HEK293 (cell line): ENCODE measurements around the gene CHCHD5.

Source experiments
- CTCF ChIA-PET: fragments of 350-600 bp; formaldehyde crosslinking; extraction: SDS; loops from one replicate; lab custom pipeline; 2021; ENCODE audit warnings: antibody characterized with exemption; lab: Yijun Ruan, JAX
- POLR2A ChIA-PET: fragments of 300-600 bp; formaldehyde crosslinking; extraction: SDS; loops from one replicate; lab custom pipeline; 2020; ENCODE audit warnings: antibody characterized with exemption, inconsistent platforms; lab: Yijun Ruan, JAX
- H3K27ac ChIP-seq: fragments of 200-500 bp; sonication (Bioruptor generic); 2 replicates; pipeline ENCODE4 v1.5.1; 2014; ENCODE audit warnings: low read depth, low read length, control low read depth, inconsistent platforms; ENCODE audit errors: extremely low read depth
- H3K36me3 ChIP-seq, 2 experiments: fragments of 200-500 bp in 1 of 2; sonication (Bioruptor generic) in 1 of 2; 1 replicate in 1 of 2; 2 replicates in 1 of 2; pipeline ENCODE4 v1.5.1; 2014 to 2017; ENCODE audit warnings: inconsistent platforms in 2 of 2, low read length in 2 of 2; ENCODE audit not compliant: control insufficient read depth in 2 of 2, insufficient read depth in 1 of 2
- H3K4me1 ChIP-seq: fragments of 200-500 bp; sonication (Bioruptor generic); 2 replicates; pipeline ENCODE4 v1.5.1; 2014; ENCODE audit warnings: mild to moderate bottlenecking, low read length, inconsistent platforms; ENCODE audit not compliant: control insufficient read depth, insufficient read depth
- H3K4me3 ChIP-seq: 2 replicates; pipeline ENCODE4 v1.5.1; 2011; ENCODE audit warnings: low read depth, mild to moderate bottlenecking, control low read depth, low read length, moderate library complexity
- H3K9me3 ChIP-seq: fragments of 200-500 bp; sonication (Bioruptor generic); 2 replicates; pipeline ENCODE4 v1.5.1; 2014; ENCODE audit warnings: low read depth, low read length, inconsistent platforms; ENCODE audit not compliant: control insufficient read depth, insufficient read depth
- EGR2 ChIP-seq: fragments of 450-650 bp; formaldehyde crosslinking; IDR thresholded peaks from 2 replicates; pipeline ENCODE4 v1.5.1; 2016; ENCODE audit warnings: low read depth, missing biosample characterization, missing genetic modification characterization
- GFI1B ChIP-seq: fragments of 450-650 bp; formaldehyde crosslinking; IDR thresholded peaks from 2 replicates; pipeline ENCODE4 v1.5.1; 2016; ENCODE audit warnings: missing biosample characterization, missing genetic modification characterization
- GLI2 ChIP-seq: fragments of 450-650 bp; formaldehyde crosslinking; IDR thresholded peaks from 2 replicates; pipeline ENCODE4; 2017; ENCODE audit warnings: missing biosample characterization, missing genetic modification characterization, low read depth, borderline replicate concordance
- HOXA7 ChIP-seq: sonication (generic); formaldehyde crosslinking; IDR thresholded peaks from 2 replicates; pipeline ENCODE4 v1.8.1; 2022; ENCODE audit warnings: missing genetic modification reagents, borderline replicate concordance
- PRDM1 ChIP-seq: fragments of 450-650 bp; formaldehyde crosslinking; IDR thresholded peaks from 2 replicates; pipeline ENCODE4; 2016; ENCODE audit warnings: missing biosample characterization, missing genetic modification characterization
- RBAK ChIP-seq: fragments of 450-650 bp; formaldehyde crosslinking; IDR thresholded peaks from 2 replicates; pipeline ENCODE4 v1.5.1; 2016; ENCODE audit warnings: missing biosample characterization, missing genetic modification characterization
- SALL2 ChIP-seq: fragments of 450-650 bp; formaldehyde crosslinking; IDR thresholded peaks from 2 replicates; pipeline ENCODE4 v1.5.0; 2017; ENCODE audit warnings: missing biosample characterization, mild to moderate bottlenecking, missing genetic modification characterization, borderline replicate concordance
- SCRT2 ChIP-seq: fragments of 450-650 bp; formaldehyde crosslinking; IDR thresholded peaks from 2 replicates; pipeline ENCODE4 v1.5.1; 2016; ENCODE audit warnings: missing biosample characterization, missing genetic modification characterization
- TRIM28 ChIP-seq: IDR thresholded peaks from 2 replicates; pipeline ENCODE4 v1.6.1; 2011; ENCODE audit warnings: low read length, control low read depth, borderline replicate concordance
- ZBTB8A ChIP-seq: fragments of 450-650 bp; formaldehyde crosslinking; IDR thresholded peaks from 2 replicates; pipeline ENCODE4 v1.5.1; 2016; ENCODE audit warnings: missing biosample characterization, missing genetic modification characterization
- ZFP69B ChIP-seq: fragments of 450-650 bp; formaldehyde crosslinking; IDR thresholded peaks from 2 replicates; pipeline ENCODE4 v1.5.1; 2016; ENCODE audit warnings: missing biosample characterization, missing genetic modification characterization
- ZNF121 ChIP-seq: fragments of 450-650 bp; formaldehyde crosslinking; IDR thresholded peaks from 2 replicates; pipeline ENCODE4 v1.5.1; 2016; ENCODE audit warnings: missing biosample characterization, missing genetic modification characterization
- ZNF324 ChIP-seq: fragments of 450-650 bp; formaldehyde crosslinking; IDR thresholded peaks from 2 replicates; pipeline ENCODE4 v1.5.1; 2016; ENCODE audit warnings: missing biosample characterization, missing genetic modification characterization
- ZNF473 ChIP-seq: fragments of 450-650 bp; formaldehyde crosslinking; IDR thresholded peaks from 2 replicates; pipeline ENCODE4 v1.5.1; 2017; ENCODE audit warnings: missing biosample characterization, missing genetic modification characterization
- ZNF514 ChIP-seq: fragments of 450-650 bp; formaldehyde crosslinking; IDR thresholded peaks from 2 replicates; pipeline ENCODE4 v1.5.1; 2016; ENCODE audit warnings: missing biosample characterization, missing genetic modification characterization
- ZNF529 ChIP-seq: fragments of 450-650 bp; formaldehyde crosslinking; IDR thresholded peaks from 2 replicates; pipeline ENCODE4 v1.5.1; 2017; ENCODE audit warnings: missing genetic modification characterization, missing biosample characterization; ENCODE audit not compliant: insufficient replicate concordance
- ZNF654 ChIP-seq: fragments of 450-650 bp; formaldehyde crosslinking; IDR thresholded peaks from 2 replicates; pipeline ENCODE4 v1.5.1; 2016; ENCODE audit warnings: low read depth, missing biosample characterization, missing genetic modification characterization
- ZNF658 ChIP-seq: fragments of 450-650 bp; formaldehyde crosslinking; IDR thresholded peaks from 2 replicates; pipeline ENCODE4; 2016; ENCODE audit warnings: missing biosample characterization, missing genetic modification characterization
- ZNF664 ChIP-seq: fragments of 450-650 bp; formaldehyde crosslinking; IDR thresholded peaks from 2 replicates; pipeline ENCODE4 v1.5.1; 2016; ENCODE audit warnings: missing biosample characterization, missing genetic modification characterization
- TF ChIP-seq, protein P1 (sequence below): fragments of 450-650 bp; formaldehyde crosslinking; IDR thresholded peaks from 2 replicates; pipeline ENCODE4 v1.5.1; 2017; ENCODE audit warnings: missing biosample characterization, missing genetic modification characterization
- TF ChIP-seq, protein P2 (sequence below): fragments of 450-650 bp; formaldehyde crosslinking; IDR thresholded peaks from 2 replicates; pipeline ENCODE4 v1.5.1; 2016; ENCODE audit warnings: missing biosample characterization, missing genetic modification characterization
- TF ChIP-seq, protein P3 (sequence below): fragments of 450-650 bp; formaldehyde crosslinking; IDR thresholded peaks from 2 replicates; pipeline ENCODE4; 2016; ENCODE audit warnings: missing biosample characterization, missing genetic modification characterization

Gene CHCHD5

DNA sequence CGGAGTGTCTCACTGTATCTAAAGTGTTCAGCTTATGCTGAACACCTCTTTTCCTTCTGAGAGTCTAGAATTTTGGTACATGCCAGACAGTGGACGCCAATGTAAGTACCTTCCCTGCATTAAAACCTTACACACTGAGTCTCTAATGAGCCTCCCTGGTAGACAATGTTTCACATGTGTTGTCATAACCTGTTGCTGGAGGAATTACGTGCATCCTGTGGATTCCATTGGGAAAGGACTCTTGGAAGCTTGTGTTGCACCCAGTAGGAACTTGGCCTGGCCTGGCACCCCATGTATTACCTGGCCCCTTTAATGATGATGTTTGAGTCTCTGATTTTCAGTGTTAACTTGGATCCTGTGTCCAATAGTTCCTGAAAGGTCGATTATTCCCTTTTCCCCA lies 20.5 kb downstream of the CHCHD5 start (continued):
- TF ChIP-seq ZFP69B (tag by site-specific recombination) (no peak), SCRT2 (tag by site-specific recombination) (peak; percentile 69), PRDM1 (tag by site-specific recombination) (no peak), RBAK (tag by site-specific recombination) (no peak)

DNA sequence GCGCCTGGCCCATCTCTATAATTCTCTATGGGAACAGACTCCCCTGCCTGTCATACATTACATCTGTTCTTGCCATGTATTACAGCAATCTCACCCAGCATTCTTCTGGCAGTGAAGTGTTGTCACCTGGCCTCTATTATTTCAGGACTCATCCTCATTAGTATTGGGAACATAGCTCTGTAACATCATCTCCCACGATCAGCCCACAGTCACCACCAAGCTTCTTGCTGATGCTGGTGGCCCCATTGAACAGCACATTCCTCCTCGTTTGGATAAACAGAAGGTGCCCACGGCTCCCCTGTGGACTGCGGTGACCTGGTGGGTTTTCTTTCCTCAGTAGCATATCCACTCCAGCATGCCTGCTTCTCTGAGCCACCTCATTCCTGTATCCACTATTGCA lies 21.5 kb downstream of the CHCHD5 start:
- Histone ChIP-seq H3K27ac (no peak overlapping the region), H3K4me1 (no peaks in the 10 kb centered on the region), H3K36me3 (no peaks in the 10 kb centered on the region), H3K9me3 (no peaks in the 10 kb centered on the region), H3K4me3 (no peak overlapping the region)
- no peak for TF ChIP-seq HOXA7 (CRISPR knock-in tag)
- TF ChIP-seq, protein P1, sequence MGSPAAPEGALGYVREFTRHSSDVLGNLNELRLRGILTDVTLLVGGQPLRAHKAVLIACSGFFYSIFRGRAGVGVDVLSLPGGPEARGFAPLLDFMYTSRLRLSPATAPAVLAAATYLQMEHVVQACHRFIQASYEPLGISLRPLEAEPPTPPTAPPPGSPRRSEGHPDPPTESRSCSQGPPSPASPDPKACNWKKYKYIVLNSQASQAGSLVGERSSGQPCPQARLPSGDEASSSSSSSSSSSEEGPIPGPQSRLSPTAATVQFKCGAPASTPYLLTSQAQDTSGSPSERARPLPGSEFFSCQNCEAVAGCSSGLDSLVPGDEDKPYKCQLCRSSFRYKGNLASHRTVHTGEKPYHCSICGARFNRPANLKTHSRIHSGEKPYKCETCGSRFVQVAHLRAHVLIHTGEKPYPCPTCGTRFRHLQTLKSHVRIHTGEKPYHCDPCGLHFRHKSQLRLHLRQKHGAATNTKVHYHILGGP (tag by site-specific recombination), result no peak
- TF ChIP-seq GFI1B (tag by site-specific recombination), result no peak
- no peak for TF ChIP-seq ZBTB8A (tag by site-specific recombination)
- TF ChIP-seq, protein P2, sequence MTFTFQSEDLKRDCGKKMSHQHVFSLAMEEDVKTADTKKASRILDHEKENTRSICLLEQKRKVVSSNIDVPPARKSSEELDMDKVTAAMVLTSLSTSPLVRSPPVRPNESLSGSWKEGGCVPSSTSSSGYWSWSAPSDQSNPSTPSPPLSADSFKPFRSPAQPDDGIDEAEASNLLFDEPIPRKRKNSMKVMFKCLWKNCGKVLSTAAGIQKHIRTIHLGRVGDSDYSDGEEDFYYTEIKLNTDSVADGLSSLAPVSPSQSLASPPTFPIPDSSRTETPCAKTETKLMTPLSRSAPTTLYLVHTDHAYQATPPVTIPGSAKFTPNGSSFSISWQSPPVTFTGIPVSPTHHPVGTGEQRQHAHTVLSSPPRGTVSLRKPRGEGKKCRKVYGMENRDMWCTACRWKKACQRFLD (tag by site-specific recombination), result no peak
- no peak for TF ChIP-seq ZNF529 (tag by site-specific recombination)
- peak; percentile 27; the same call in 1 of the 2 replicates for TF ChIP-seq EGR2 (tag by site-specific recombination)
- ChIA-PET CTCF (interaction anchor here (0.6 to 2.0 kb wide), 2 partner anchors 8 to 121 kb away, joined by 3 to 11 read pairs; no protein-coding TSS in a partner anchor), POLR2A (no interaction called here)

DNA sequence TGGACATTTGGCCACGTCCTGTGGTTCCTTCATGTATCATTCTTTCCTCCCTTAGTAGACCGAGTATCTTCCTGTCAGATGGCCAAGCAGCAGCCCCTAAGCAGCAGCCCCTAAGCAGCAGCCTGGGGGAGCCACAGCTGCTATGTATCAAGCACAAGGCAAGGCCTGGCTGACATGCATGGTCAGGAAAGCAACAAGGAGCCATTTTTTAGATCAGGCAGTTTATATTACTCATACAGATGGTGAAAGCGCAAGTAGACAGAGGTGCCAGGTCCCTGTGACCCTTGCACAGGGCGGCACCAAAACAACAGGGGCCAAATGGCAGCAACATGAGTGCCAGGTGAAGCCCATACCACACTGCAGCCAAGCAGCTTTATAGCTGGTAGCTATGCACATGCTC lies 22.1 kb downstream of the CHCHD5 start:
- TF ChIP-seq ZNF473 (tag by site-specific recombination) (no peak), GLI2 (tag by site-specific recombination) (no peak), SALL2 (tag by site-specific recombination) (no peak), TRIM28 (no peak), ZNF514 (tag by site-specific recombination) (no peak), ZNF121 (tag by site-specific recombination) (no peak), ZNF658 (tag by site-specific recombination) (no peak), ZNF324 (no peak), ZNF654 (tag by site-specific recombination) (no peak), ZNF664 (tag by site-specific recombination) (no peak)
- TF ChIP-seq, protein P3, sequence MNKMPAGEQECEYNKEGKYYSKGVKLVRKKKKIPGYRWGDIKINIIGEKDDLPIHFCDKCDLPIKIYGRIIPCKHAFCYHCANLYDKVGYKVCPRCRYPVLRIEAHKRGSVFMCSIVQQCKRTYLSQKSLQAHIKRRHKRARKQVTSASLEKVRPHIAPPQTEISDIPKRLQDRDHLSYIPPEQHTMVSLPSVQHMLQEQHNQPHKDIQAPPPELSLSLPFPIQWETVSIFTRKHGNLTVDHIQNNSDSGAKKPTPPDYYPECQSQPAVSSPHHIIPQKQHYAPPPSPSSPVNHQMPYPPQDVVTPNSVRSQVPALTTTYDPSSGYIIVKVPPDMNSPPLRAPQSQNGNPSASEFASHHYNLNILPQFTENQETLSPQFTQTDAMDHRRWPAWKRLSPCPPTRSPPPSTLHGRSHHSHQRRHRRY (tag by site-specific recombination), result no peak
- H3K4me3 ChIP-seq, result no peak overlapping the region
- no peaks in the 10 kb centered on the region for H3K9me3 ChIP-seq
- POLR2A ChIA-PET, result no interaction called here
- H3K36me3 ChIP-seq, result no peaks in the 10 kb centered on the region
- H3K4me1 ChIP-seq, result no peaks in the 10 kb centered on the region
- no peak overlapping the region for H3K27ac ChIP-seq
- CTCF ChIA-PET, result interaction anchor here (0.6 to 1.1 kb wide), 3 partner anchors 8 to 120 kb away, joined by 3 to 6 read pairs (median 4); no protein-coding TSS in a partner anchor
